IPS-18c (cell line): Measurements from ENCODE around the gene DSG2.

Source experiments
- H3K4me3 ChIP-seq: 2 replicates; pipeline ENCODE4 v1.7.0; 2013; ENCODE audit warnings: low read depth, mild to moderate bottlenecking, low read length, moderate library complexity; ENCODE audit not compliant: insufficient read depth
- H3K9me3 ChIP-seq: one replicate; pipeline ENCODE4 v1.6.1; 2013; ENCODE audit warnings: mild to moderate bottlenecking, low read length, moderate library complexity; ENCODE audit not compliant: control insufficient read depth, insufficient read depth

DSG2 gene

GRCh38 chr18:31526374-31526773 lies 28.4 kb downstream of the DSG2 start:
- H3K9me3 ChIP-seq, result no peaks in the 10 kb centered on the region
- no peak overlapping the region for H3K4me3 ChIP-seq

- no peak overlapping the region for H3K4me3 ChIP-seq
- H3K9me3 ChIP-seq, result no peaks in the 10 kb centered on the region
These were observed 35.3 kb downstream of the DSG2 start for GRCh38 chr18:31533236-31533635.

GRCh38 chr18:31538837-31539236 lies 40.9 kb downstream of the DSG2 start:
- Histone ChIP-seq H3K9me3 (peaks cover 2% of the 10 kb centered on the region), H3K4me3 (no peak overlapping the region)

GRCh38 chr18:31546476-31546875 lies 48.5 kb downstream of the DSG2 start:
- peaks cover 2% of the 10 kb centered on the region for H3K9me3 ChIP-seq
- no peak overlapping the region for H3K4me3 ChIP-seq

- H3K9me3 ChIP-seq, result no peaks in the 10 kb centered on the region
- H3K4me3 ChIP-seq, result no peak overlapping the region
These were observed 50.9 kb downstream of the DSG2 start for GRCh38 chr18:31548853-31549252.

- Histone ChIP-seq H3K4me3 (no peak overlapping the region), H3K9me3 (no peaks in the 10 kb centered on the region)
These were observed 51.4 kb downstream of the DSG2 start for GRCh38 chr18:31549416-31549815.

- no peaks in the 10 kb centered on the region for H3K9me3 ChIP-seq
These were observed 53.9 kb downstream of the DSG2 start for GRCh38 chr18:31551883-31552282.

GRCh38 chr18:31553800-31554199 lies 55.8 kb downstream of the DSG2 start:
- H3K9me3 ChIP-seq, result no peaks in the 10 kb centered on the region
- no peak overlapping the region for H3K4me3 ChIP-seq

More at GRCh38 chr18:31551883-31552282, 53.9 kb downstream of the DSG2 start:
- no peak overlapping the region for H3K4me3 ChIP-seq

GRCh38 chr18:31554776-31555175 lies 56.8 kb downstream of the DSG2 start:
- H3K4me3 ChIP-seq, result no peak overlapping the region
- no peaks in the 10 kb centered on the region for H3K9me3 ChIP-seq

GRCh38 chr18:31555971-31556747 lies 58.2 kb downstream of the DSG2 start:
- Histone ChIP-seq H3K9me3 (no peaks in the 10 kb centered on the region), H3K4me3 (no peak overlapping the region)

- H3K9me3 ChIP-seq, result no peaks in the 10 kb centered on the region
- H3K4me3 ChIP-seq, result no peak overlapping the region
These were observed 59.5 kb downstream of the DSG2 start for GRCh38 chr18:31557446-31557845.

GRCh38 chr18:31558567-31558966 lies 60.6 kb downstream of the DSG2 start:
- H3K4me3 ChIP-seq, result no peak overlapping the region
- no peaks in the 10 kb centered on the region for H3K9me3 ChIP-seq

GRCh38 chr18:31562726-31563125 lies 64.7 kb downstream of the DSG2 start:
- H3K9me3 ChIP-seq, result no peaks in the 10 kb centered on the region
- no peak overlapping the region for H3K4me3 ChIP-seq

GRCh38 chr18:31563778-31564177 lies 65.8 kb downstream of the DSG2 start:
- Histone ChIP-seq H3K4me3 (no peak overlapping the region), H3K9me3 (no peaks in the 10 kb centered on the region)

- Histone ChIP-seq H3K9me3 (no peaks in the 10 kb centered on the region), H3K4me3 (no peak overlapping the region)
These were observed 67.4 kb downstream of the DSG2 start for GRCh38 chr18:31565345-31565744.

- Histone ChIP-seq H3K9me3 (no peaks in the 10 kb centered on the region), H3K4me3 (no peak overlapping the region)
These were observed 68.0 kb downstream of the DSG2 start for GRCh38 chr18:31565782-31566512.

- no peak overlapping the region for H3K4me3 ChIP-seq
These were observed 68.8 kb downstream of the DSG2 start for GRCh38 chr18:31566576-31567306.

GRCh38 chr18:31572368-31572767 lies 74.4 kb downstream of the DSG2 start:
- H3K4me3 ChIP-seq, result no peak overlapping the region

More at GRCh38 chr18:31566576-31567306, 68.8 kb downstream of the DSG2 start:
- no peaks in the 10 kb centered on the region for H3K9me3 ChIP-seq

More at GRCh38 chr18:31572368-31572767, 74.4 kb downstream of the DSG2 start:
- no peaks in the 10 kb centered on the region for H3K9me3 ChIP-seq
